Stimulated activated CD8-positive, alpha-beta memory T cell treated with anti-CD3 and anti-CD28 coated beads, Interleukin-12 subunit alpha, Interleukin-12 subunit beta, amount 100 ng/mL, for 24 hours (primary cell): ENCODE data around the gene LRRC37A.
A peak's percentile ranks its signal among the peaks of the same experiment; 100 is the strongest.
"Not testable (repeated sequence)": the region's sequence is repeated elsewhere in the genome, so short reads cannot be mapped to it uniquely, and the experiment has no call there.

Experiments
- DNase-seq: peaks from one replicate; pipeline ENCODE4 v3.0.0-alpha.2; 2020; ENCODE audit errors: extremely low read depth

The LRRC37A gene

DNA sequence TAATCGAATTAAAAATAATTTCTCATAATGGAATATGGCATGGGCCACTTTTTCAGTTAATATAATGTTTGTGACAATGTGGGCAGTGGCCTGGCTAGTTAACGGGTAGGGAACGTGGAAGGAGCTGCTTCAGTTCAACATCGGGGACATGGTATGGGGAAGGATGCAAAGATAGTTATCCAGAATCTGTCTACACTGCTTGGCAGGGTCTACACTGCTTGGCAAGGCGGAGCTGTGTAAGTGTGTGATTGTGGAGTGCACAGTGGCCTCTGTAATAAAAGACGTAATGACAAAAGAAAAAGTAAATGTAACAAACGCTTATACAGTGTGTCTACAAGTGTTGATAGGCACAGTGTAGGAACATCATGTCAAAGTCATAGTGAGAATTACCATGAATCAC is 7.3 kb upstream of the LRRC37A start:
- DNase-seq: not testable (repeated sequence)

GRCh38 chr17:46290906-46291546 is 3.9 kb upstream of the LRRC37A start:
- DNase-seq: not testable (repeated sequence)

DNA sequence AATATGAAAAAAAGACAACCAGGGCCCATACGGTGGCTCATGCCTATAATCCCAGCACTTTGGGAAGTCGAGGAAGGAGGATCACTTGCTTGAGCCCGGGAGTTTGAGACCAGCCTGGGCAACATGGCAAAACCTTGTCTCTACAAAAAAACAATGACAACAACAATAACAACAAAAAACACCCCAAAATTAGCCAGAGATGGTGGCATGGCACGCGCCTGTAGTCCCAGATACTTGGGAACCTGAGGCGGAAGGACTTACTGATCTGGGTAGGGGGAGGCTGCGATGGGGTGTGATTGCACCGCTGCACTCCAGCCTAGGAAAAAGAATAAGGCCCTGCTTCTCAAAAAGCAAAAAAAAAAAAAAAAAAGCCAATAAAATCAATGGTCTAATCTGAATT is 3.3 kb upstream of the LRRC37A start:
- DNase-seq: not testable (repeated sequence)

DNA sequence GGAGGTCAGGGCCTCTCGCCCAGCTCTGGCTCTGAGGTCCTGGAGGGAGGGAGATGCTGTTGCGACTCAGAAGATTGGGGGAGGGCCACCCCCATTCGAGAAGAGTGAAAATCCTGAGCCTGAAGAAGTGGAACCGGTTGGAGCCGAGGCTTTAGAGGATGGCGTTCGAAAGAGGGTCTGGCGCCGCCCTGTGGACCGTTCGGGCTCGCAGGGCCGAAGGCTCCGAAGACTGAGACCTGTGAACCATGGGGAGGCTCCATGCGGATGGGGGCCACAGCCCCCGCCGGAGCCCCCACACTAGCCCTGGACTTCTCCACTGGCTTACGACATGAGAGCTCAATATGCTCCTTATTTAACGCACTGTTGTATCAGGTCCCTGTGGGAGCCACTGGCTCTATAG is 46.3 kb downstream of the LRRC37A start:
- not testable (repeated sequence) for DNase-seq

DNA sequence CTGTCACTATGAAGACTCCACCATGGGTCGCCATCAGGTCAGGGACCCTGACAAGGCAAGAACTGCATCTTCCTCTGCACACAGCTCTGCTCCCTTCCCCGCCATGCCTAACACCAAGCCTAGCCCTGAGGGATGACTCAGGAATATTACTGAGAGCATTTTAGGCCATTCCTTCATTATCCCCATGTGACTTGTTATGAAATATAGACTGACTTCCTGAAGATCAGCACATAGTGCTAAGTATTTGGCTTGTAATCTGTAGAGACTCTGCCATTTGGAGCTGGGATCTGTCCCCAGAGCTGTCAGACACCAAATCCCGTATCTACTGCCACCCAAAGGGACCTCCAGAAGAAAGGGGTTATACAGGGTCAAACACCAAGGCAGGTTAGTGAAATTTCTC is 47.2 kb downstream of the LRRC37A start:
- DNase-seq: not testable (repeated sequence)

GRCh38 chr17:46348345-46348744 is 53.4 kb downstream of the LRRC37A start:
- DNase-seq: not testable (repeated sequence)

- not testable (repeated sequence) for DNase-seq
These were observed 54.1 kb downstream of the LRRC37A start for GRCh38 chr17:46349060-46349459.

DNA sequence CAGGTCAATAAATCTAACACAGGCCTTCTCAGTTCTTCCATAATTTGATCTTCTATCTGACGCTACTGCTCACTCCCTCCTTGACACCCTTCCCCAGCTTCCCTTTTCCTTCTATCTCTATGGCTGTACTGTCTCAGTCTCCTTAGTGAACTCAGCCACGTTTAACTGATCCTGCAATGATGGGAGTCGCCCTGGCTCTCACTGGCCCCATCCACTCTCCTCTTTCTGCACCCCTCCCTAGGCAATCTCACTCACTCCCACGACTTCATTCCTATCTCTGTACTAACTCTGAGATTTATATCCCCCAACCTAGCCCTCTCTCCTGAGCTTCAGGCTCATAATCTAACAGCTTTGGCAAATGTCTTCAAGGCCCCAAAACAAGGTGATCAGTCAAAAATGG is 58.9 kb downstream of the LRRC37A start:
- not testable (repeated sequence) for DNase-seq

GRCh38 chr17:46361145-46361735 is 66.3 kb downstream of the LRRC37A start:
- not testable (repeated sequence) for DNase-seq

DNA sequence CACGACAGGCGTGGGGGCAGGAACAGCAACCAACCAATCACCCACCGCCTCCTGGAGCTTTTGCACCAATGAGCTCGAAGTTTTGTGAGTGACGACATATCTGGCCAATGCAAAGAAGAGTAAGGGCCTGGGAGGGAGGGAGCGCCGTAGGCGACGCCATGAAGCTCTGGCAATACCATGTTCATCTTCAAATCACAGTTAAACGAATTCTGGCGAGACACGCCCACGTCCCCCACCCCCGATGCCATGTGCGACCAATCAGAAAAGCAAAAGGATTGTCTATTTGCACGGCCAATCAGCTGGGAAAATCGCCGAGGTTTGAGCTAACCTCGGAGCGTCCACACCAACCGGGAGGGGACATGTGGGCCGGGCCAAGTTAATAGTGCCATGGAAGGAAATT is 66.8 kb downstream of the LRRC37A start, which contains the start of gene ARL17B:
Gene ARL17B, minus strand, starts transcription at position 12 of the 400 bp plus-strand sequence. CDS start 3,369 bp downstream, outside the sequence.
- peak; percentile 64 for DNase-seq

- DNase-seq: not testable (repeated sequence)
These were observed 72.6 kb downstream of the LRRC37A start for GRCh38 chr17:46367520-46367919.

DNA sequence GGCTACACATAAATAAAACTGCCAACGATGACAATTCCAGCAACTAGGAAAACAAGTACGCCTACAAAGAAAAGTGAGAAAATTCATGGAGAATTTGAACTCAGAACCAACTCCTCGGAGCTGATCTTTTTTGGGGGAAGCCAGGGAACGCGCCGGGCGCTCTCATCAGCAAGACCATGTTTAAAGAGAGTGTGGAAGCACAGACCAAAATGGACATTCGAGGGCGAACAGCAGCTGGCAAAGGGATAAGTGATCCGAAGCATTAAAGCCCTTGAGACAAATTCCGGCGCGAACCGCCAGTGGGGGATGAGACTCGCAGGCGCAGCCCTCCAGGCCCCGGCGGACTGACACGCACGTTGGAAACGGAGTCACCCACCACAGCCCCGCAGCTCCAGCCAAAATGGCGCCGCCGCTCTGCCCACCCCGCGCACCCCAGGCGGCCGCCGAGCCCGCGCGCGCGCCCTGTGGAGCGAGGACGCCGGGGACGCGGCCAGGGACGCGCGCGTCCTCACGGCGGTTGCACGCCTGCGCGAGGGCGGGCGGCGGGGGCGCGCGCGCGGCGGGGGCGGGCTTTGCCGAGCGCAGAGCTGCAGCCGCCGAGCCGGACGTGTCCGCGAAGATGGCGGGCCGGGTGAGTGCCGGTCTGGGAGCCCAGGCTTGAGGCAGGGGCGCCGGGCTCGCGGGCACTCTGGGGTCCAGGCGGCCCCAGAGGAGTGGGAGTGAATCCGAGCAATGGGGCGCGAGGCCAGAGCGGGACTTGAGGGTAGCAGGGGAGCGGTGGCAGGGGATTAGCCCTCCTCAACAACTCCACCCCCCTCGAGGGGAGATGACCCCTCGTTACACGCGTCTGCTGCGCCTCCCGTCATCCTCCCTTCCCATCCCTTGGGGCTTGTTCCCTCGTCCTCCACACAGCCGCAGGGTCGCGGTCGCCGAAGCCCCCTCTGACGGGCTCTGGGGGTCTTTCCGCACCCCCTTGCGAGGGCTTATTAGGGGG is 77.6 kb downstream of the LRRC37A start:
- DNase-seq: not testable (repeated sequence)

DNA sequence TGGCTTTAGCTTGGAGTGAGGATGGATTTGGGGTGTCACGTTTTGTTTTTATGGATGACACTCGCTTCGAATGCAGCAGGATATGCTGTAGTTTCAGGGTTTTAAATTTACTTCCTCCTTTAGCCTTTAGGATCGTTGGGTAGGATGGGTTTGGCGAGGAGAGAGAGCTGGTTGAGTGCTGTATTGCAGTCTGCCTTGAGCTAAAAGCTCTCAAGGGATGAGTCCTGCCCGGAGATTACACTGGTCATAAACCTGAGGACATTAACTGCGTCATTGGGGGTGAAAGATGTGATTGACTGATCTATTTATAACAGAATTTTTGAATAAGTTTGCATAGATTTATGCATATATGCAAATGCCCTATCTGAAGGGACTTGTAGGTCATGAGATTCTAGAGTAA is 78.5 kb downstream of the LRRC37A start:
- DNase-seq: not testable (repeated sequence)

DNA sequence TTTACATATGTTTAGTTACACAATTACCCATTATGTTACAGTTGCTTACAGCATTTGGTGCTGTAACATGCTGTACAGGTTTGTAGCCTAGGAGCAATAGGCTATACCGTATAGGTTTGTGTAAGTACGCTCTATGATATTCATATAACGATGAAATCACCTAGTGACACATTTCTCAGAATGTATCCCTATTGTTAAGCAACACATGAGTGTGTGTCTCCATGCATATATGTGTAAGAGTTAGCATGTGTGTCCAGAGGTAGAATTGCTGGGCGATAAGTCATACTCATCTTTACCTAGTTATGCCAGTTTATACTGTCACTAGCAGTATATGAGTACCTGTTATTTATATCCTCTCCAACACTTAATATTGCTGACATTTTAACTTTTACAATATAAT is 88.2 kb downstream of the LRRC37A start:
- not testable (repeated sequence) for DNase-seq

- not testable (repeated sequence) for DNase-seq
These were observed 90.6 kb downstream of the LRRC37A start for GRCh38 chr17:46385491-46385890.
